ENCODE data around the gene PHLDB2.

- TF ChIP-seq, protein P1, sequence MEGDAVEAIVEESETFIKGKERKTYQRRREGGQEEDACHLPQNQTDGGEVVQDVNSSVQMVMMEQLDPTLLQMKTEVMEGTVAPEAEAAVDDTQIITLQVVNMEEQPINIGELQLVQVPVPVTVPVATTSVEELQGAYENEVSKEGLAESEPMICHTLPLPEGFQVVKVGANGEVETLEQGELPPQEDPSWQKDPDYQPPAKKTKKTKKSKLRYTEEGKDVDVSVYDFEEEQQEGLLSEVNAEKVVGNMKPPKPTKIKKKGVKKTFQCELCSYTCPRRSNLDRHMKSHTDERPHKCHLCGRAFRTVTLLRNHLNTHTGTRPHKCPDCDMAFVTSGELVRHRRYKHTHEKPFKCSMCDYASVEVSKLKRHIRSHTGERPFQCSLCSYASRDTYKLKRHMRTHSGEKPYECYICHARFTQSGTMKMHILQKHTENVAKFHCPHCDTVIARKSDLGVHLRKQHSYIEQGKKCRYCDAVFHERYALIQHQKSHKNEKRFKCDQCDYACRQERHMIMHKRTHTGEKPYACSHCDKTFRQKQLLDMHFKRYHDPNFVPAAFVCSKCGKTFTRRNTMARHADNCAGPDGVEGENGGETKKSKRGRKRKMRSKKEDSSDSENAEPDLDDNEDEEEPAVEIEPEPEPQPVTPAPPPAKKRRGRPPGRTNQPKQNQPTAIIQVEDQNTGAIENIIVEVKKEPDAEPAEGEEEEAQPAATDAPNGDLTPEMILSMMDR (IDR thresholded peaks at IDR 0.05), result no peak
- TF ChIP-seq EP300 (IDR thresholded peaks at IDR 0.05), result no peak
Observed at GRCh38 chr3:111882194-111882593, 23.1 kb downstream of the PHLDB2 start.

All from upper lobe of left lung (tissue), 4 donors.